Spinal cord (tissue), 10 donors: Measurements from ENCODE around the gene C10orf62. TPM values are rescaled to one million over a fixed set of nuclear protein-coding genes. Genes with fewer than 3 reads are reported as not detected.
"Not testable (repeated sequence)": the region's sequence is repeated elsewhere in the genome, so short reads cannot be mapped to it uniquely, and the experiment has no call there.

Experiments
- DNase-seq, 6 donors: peaks; one replicate each; pipeline versions ENCODE4 v3.0.0 to v3.0.0-alpha.2; 2013 to 2015; ENCODE audit warnings: low spot score in 6 of 6, low read depth in 4 of 6
- H3K27ac ChIP-seq: one replicate; pipeline ENCODE4 v1.5.1; 2013; ENCODE audit warnings: low read depth, low read length, control low read depth
- H3K27me3 ChIP-seq: one replicate; pipeline ENCODE4 v1.6.1; 2013; ENCODE audit warnings: low read length; ENCODE audit not compliant: control insufficient read depth, insufficient read depth
- H3K36me3 ChIP-seq: one replicate; pipeline ENCODE4 v1.6.1; 2013; ENCODE audit warnings: low read length; ENCODE audit not compliant: control insufficient read depth, insufficient read depth
- H3K4me1 ChIP-seq: one replicate; pipeline ENCODE4 v1.6.1; 2013; ENCODE audit warnings: low read length; ENCODE audit not compliant: control insufficient read depth, insufficient read depth
- H3K4me3 ChIP-seq: one replicate; pipeline ENCODE4 v1.5.1; 2013; ENCODE audit warnings: low read depth, low read length, control low read depth
- H3K9me3 ChIP-seq: one replicate; pipeline ENCODE4 v1.6.1; 2013; ENCODE audit warnings: low read length; ENCODE audit not compliant: control insufficient read depth, insufficient read depth
- WGBS: methylation state at CpG from one replicate; pipeline ENCODE4 v1.1.5; 2013; ENCODE audit warnings: missing lambda C conversion rate; ENCODE audit not compliant: insufficient coverage; 5-methylcytosine and 5-hydroxymethylcytosine counted together
- polyA plus RNA-seq, 2 donors: library from polyadenylated mRNA; unstranded; fragments of 120-200 nt; gene quantifications; one replicate each; pipeline ENCODE4 v1.2.1, GENCODE V29; 2013; ENCODE audit not compliant: insufficient read length in 2 of 2
- total RNA-seq, 2 donors: library from RNA; depleted of rRNA in 1 of 2; stranded (reverse); fragments of 120-200 nt in 1 of 2; fragments of >200 nt in 1 of 2; gene quantifications; one replicate each; pipeline versions ENCODE4 v1.2.3 to v1.2.4, GENCODE V29; 2013 to 2014
- donor health status: healthy.

Gene C10orf62
- total and polyA plus RNA-seq, 4 donors: 0.26 to 0.50 TPM; not detected in 2

GRCh38 chr10:97639090-97639489 lies 49.6 kb downstream of the C10orf62 start:
- WGBS: no CpG with 5 or more reads among the region's 3 CpGs
- H3K27me3 ChIP-seq, H3K4me3 ChIP-seq, H3K9me3 ChIP-seq, DNase-seq, H3K27ac ChIP-seq, H3K36me3 ChIP-seq: not testable (repeated sequence)
- peaks cover 18% of the 10 kb centered on the region for H3K4me1 ChIP-seq

- peak within 1 kb of the TSS; percentile 73 for H3K4me3 ChIP-seq
- peak within 1 kb of the TSS; percentile 87 for H3K27ac ChIP-seq
- no peaks in the 10 kb centered on the region for H3K27me3 ChIP-seq
- peaks cover 18% of the 10 kb centered on the region for H3K4me1 ChIP-seq
- WGBS: under 1% methylated on average over 49 of the region's 54 CpGs
- peak; percentile 92 to 100 (median 99) for DNase-seq
- H3K9me3 ChIP-seq: no peaks in the 10 kb centered on the region
- peaks cover 11% of the 10 kb centered on the region for H3K36me3 ChIP-seq
Observed at GRCh38 chr10:97640174-97640867, 50.8 kb downstream of the C10orf62 start, which contains the start of gene PI4K2A. PI4K2A (plus strand) TSS chr10:97640671; CDS start chr10:97640743, 72 bp downstream.

Other genes with a start within 250 kb of the C10orf62 start
- gene RRP12, start 188.4 kb upstream of the C10orf62 start, total RNA-seq: 10 to 100 TPM in 1 of 2 donors, 1 to 10 TPM in 1; 9.7 to 18.0 TPM
- 10 to 100 TPM; 20.9 to 28.3 TPM for gene RRP12, start 188.4 kb upstream of the C10orf62 start, polyA plus RNA-seq
- 100 to 1,000 TPM; 217 to 302 TPM for gene PGAM1, start 163.5 kb upstream of the C10orf62 start, total RNA-seq
- gene PGAM1, start 163.5 kb upstream of the C10orf62 start, polyA plus RNA-seq: 100 to 1,000 TPM; 381 to 404 TPM
- gene EXOSC1, start 143.7 kb upstream of the C10orf62 start, total RNA-seq: 10 to 100 TPM; 28.8 to 47.9 TPM
- 10 to 100 TPM; 29.9 to 37.9 TPM for gene EXOSC1, start 143.7 kb upstream of the C10orf62 start, polyA plus RNA-seq
- gene ZDHHC16, start 143.5 kb upstream of the C10orf62 start, total RNA-seq: 10 to 100 TPM; 18.1 to 44.5 TPM
- gene ZDHHC16, start 143.5 kb upstream of the C10orf62 start, polyA plus RNA-seq: 10 to 100 TPM; 46.8 to 52.9 TPM
- 10 to 100 TPM; 63.6 to 68.9 TPM for gene MMS19, start 91.3 kb upstream of the C10orf62 start, total RNA-seq
- 10 to 100 TPM; 68.9 to 84.3 TPM for gene MMS19, start 91.3 kb upstream of the C10orf62 start, polyA plus RNA-seq
- 10 to 100 TPM in 1 of 2 donors, 1 to 10 TPM in 1; 4.6 to 11.3 TPM for gene UBTD1, start 90.8 kb upstream of the C10orf62 start, total RNA-seq
- 10 to 100 TPM; 15.3 to 16.4 TPM for gene UBTD1, start 90.8 kb upstream of the C10orf62 start, polyA plus RNA-seq
- gene ANKRD2, start 16.9 kb upstream of the C10orf62 start, total RNA-seq: under 1 TPM; 0.44 to 0.89 TPM
- 1 to 10 TPM in 1 of 2 donors, under 1 TPM in 1; 0.71 to 1.4 TPM for gene ANKRD2, start 16.9 kb upstream of the C10orf62 start, polyA plus RNA-seq
- gene HOGA1, start 5.3 kb upstream of the C10orf62 start, total RNA-seq: 1 to 10 TPM; 3.1 to 4.0 TPM
- gene HOGA1, start 5.3 kb upstream of the C10orf62 start, polyA plus RNA-seq: 1 to 10 TPM; 2.6 to 4.0 TPM
- gene MORN4, start 43.8 kb downstream of the C10orf62 start, total RNA-seq: 10 to 100 TPM; 19.2 to 27.8 TPM
- 10 to 100 TPM; 44.0 to 45.7 TPM for gene MORN4, start 43.8 kb downstream of the C10orf62 start, polyA plus RNA-seq
- gene PI4K2A, start 51.0 kb downstream of the C10orf62 start, total RNA-seq: 10 to 100 TPM; 17.1 to 17.7 TPM
- gene PI4K2A, start 51.0 kb downstream of the C10orf62 start, polyA plus RNA-seq: 10 to 100 TPM; 20.4 to 21.2 TPM
- gene AVPI1, start 97.5 kb downstream of the C10orf62 start, total RNA-seq: 10 to 100 TPM; 11.6 to 18.7 TPM
- 10 to 100 TPM in 1 of 2 donors, 1 to 10 TPM in 1; 8.2 to 15.2 TPM for gene AVPI1, start 97.5 kb downstream of the C10orf62 start, polyA plus RNA-seq
- 10 to 100 TPM; 11.7 to 31.5 TPM for gene MARVELD1, start 124.0 kb downstream of the C10orf62 start, total RNA-seq
- 10 to 100 TPM; 14.3 to 25.6 TPM for gene MARVELD1, start 124.0 kb downstream of the C10orf62 start, polyA plus RNA-seq
- 10 to 100 TPM; 28.9 to 33.5 TPM for gene ZFYVE27, start 147.4 kb downstream of the C10orf62 start, total RNA-seq
- gene ZFYVE27, start 147.4 kb downstream of the C10orf62 start, polyA plus RNA-seq: 10 to 100 TPM; 42.7 to 56.0 TPM
- 1 to 10 TPM; 6.7 to 9.6 TPM for gene SFRP5, start 182.3 kb downstream of the C10orf62 start, total RNA-seq
- gene SFRP5, start 182.3 kb downstream of the C10orf62 start, polyA plus RNA-seq: 1 to 10 TPM; 4.1 to 4.3 TPM